ENCODE data around the gene NBDY. TPM values are rescaled to one million over a fixed set of nuclear protein-coding genes. Genes with fewer than 3 reads are reported as not detected.
A peak's percentile ranks its signal among the peaks of the same experiment; 100 is the strongest.

The NBDY gene
- total RNA-seq, 1 donor from 2014 or later = 30.7 TPM

DNA sequence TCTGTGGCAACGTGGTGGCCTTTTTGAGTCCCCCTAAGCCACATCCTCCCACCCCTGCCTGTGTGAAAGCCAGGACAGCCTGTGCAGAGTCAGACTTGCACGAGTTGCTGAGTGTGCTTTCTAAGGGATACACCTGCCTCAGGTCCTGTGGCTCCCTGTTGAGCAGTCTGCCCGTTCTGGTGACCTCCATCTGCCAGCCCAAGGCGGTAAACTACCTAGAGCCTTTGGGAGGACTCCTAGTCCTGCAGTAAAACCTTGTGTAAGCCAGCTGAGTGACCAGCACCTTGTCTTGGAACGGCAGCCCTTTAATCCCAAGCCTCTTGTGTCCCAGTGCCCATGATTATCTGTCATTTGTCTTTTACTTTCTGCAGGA, 69.3 kb downstream of the NBDY start:
- no peak overlapping the region for H3K27ac ChIP-seq
- no peaks in the 10 kb centered on the region for H3K9me3 ChIP-seq
- no peak overlapping the region for H3K4me3 ChIP-seq
- no peaks in the 10 kb centered on the region for H3K27me3 ChIP-seq
- no peak for ATAC-seq
- DNase-seq = peak; percentile 31
- TF ChIP-seq, protein P1, sequence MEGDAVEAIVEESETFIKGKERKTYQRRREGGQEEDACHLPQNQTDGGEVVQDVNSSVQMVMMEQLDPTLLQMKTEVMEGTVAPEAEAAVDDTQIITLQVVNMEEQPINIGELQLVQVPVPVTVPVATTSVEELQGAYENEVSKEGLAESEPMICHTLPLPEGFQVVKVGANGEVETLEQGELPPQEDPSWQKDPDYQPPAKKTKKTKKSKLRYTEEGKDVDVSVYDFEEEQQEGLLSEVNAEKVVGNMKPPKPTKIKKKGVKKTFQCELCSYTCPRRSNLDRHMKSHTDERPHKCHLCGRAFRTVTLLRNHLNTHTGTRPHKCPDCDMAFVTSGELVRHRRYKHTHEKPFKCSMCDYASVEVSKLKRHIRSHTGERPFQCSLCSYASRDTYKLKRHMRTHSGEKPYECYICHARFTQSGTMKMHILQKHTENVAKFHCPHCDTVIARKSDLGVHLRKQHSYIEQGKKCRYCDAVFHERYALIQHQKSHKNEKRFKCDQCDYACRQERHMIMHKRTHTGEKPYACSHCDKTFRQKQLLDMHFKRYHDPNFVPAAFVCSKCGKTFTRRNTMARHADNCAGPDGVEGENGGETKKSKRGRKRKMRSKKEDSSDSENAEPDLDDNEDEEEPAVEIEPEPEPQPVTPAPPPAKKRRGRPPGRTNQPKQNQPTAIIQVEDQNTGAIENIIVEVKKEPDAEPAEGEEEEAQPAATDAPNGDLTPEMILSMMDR (IDR thresholded peaks at IDR 0.05) = no peak
- no peaks in the 10 kb centered on the region for H3K4me1 ChIP-seq
- H3K36me3 ChIP-seq = no peaks in the 10 kb centered on the region
- intact Hi-C loops (cut with DNase I) = no loop called here

GRCh38 chrX:56798866-56799758, 70.1 kb downstream of the NBDY start:
- Histone ChIP-seq H3K36me3 (no peaks in the 10 kb centered on the region), H3K27me3 (no peaks in the 10 kb centered on the region), H3K9me3 (no peaks in the 10 kb centered on the region), H3K4me1 (no peaks in the 10 kb centered on the region), H3K27ac (no peak overlapping the region), H3K4me3 (no peak overlapping the region)
- TF ChIP-seq, protein P1 (IDR thresholded peaks at IDR 0.05) = no peak
- intact Hi-C loops (cut with DNase I) = no loop called here
- ATAC-seq (no peak), DNase-seq (peak; percentile 32)

- no peak overlapping the region for H3K27ac ChIP-seq
- no peak overlapping the region for H3K4me3 ChIP-seq
- no peaks in the 10 kb centered on the region for H3K4me1 ChIP-seq
- H3K9me3 ChIP-seq = no peaks in the 10 kb centered on the region
- DNase-seq = no peak
- H3K36me3 ChIP-seq = no peaks in the 10 kb centered on the region
- intact Hi-C loops (cut with DNase I) = no loop called here
- TF ChIP-seq, protein P1 (IDR thresholded peaks at IDR 0.05) = no peak
- no peak for ATAC-seq
- no peaks in the 10 kb centered on the region for H3K27me3 ChIP-seq
These were observed 71.3 kb downstream of the NBDY start for GRCh38 chrX:56800307-56800706.

DNA sequence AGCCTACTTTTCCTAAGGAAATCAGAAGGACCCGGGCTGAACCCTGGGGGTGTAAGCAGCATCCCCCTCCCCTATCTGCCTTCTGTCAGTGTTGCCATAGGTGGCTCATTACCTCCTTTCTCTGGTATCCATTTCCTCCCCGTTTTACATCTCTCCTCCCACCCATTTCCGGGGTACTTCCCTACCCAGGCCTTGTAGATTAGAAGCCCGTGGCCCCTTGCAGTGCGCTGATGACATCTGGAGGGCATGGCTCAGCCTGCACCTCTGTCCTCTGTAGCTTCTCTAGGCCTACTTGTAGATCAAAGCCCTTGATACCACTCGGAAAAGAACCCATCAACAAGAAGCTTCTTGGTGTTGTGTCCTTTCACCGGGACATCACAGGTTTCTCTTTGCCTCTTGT, 71.8 kb downstream of the NBDY start:
- TF ChIP-seq, protein P1 (IDR thresholded peaks at IDR 0.05) = no peak
- DNase-seq (no peak), ATAC-seq (peak; percentile 43)
- Histone ChIP-seq H3K4me3 (no peak overlapping the region), H3K36me3 (no peaks in the 10 kb centered on the region), H3K9me3 (no peaks in the 10 kb centered on the region), H3K4me1 (no peaks in the 10 kb centered on the region), H3K27me3 (no peaks in the 10 kb centered on the region), H3K27ac (no peak overlapping the region)
- intact Hi-C loops (cut with DNase I) = no loop called here

GRCh38 chrX:56802428-56802827, 73.4 kb downstream of the NBDY start:
- intact Hi-C loops (cut with DNase I) = no loop called here
- no peak for ATAC-seq
- Histone ChIP-seq H3K27me3 (no peaks in the 10 kb centered on the region), H3K9me3 (no peaks in the 10 kb centered on the region), H3K4me3 (no peak overlapping the region), H3K36me3 (no peaks in the 10 kb centered on the region), H3K4me1 (no peaks in the 10 kb centered on the region), H3K27ac (no peak overlapping the region)
- TF ChIP-seq, protein P1 (IDR thresholded peaks at IDR 0.05) = no peak
- no peak for DNase-seq

Data from upper lobe of right lung (tissue), 1 donor.